ENCODE results near the gene NEUROD2.

Gene NEUROD2

GRCh38 chr17:39607057-39607850 lies 466 bp downstream of the NEUROD2 start:
- in situ Hi-C loops (cut with HindIII; ENCODE audit: low pct_ligation_motif_present, low pct_unique_long_range_greater_than_20kb, low sequenced_read_pairs) = no loop called here
- no peak for DNase-seq

GRCh38 chr17:39606434-39607056 lies 1.2 kb downstream of the NEUROD2 start:
- DNase-seq = no peak
- in situ Hi-C loops (cut with HindIII; ENCODE audit: low pct_ligation_motif_present, low pct_unique_long_range_greater_than_20kb, low sequenced_read_pairs) = no loop called here

GRCh38 chr17:39605492-39606433 lies 2.0 kb downstream of the NEUROD2 start:
- no peak for DNase-seq
- in situ Hi-C loops (cut with HindIII; ENCODE audit: low pct_ligation_motif_present, low pct_unique_long_range_greater_than_20kb, low sequenced_read_pairs) = no loop called here

GRCh38 chr17:39604911-39605491 lies 2.7 kb downstream of the NEUROD2 start:
- DNase-seq = no peak

GRCh38 chr17:39603304-39604016 lies 4.3 kb downstream of the NEUROD2 start:
- DNase-seq = no peak
- in situ Hi-C loops (cut with HindIII; ENCODE audit: low pct_ligation_motif_present, low pct_unique_long_range_greater_than_20kb, low sequenced_read_pairs) = no loop called here

More at GRCh38 chr17:39604911-39605491, 2.7 kb downstream of the NEUROD2 start:
- in situ Hi-C loops (cut with HindIII; ENCODE audit: low pct_ligation_motif_present, low pct_unique_long_range_greater_than_20kb, low sequenced_read_pairs) = no loop called here

GRCh38 chr17:39602533-39603303 lies 5.0 kb downstream of the NEUROD2 start:
- in situ Hi-C loops (cut with HindIII; ENCODE audit: low pct_ligation_motif_present, low pct_unique_long_range_greater_than_20kb, low sequenced_read_pairs) = no loop called here
- DNase-seq = no peak

- DNase-seq = no peak
- in situ Hi-C loops (cut with HindIII; ENCODE audit: low pct_ligation_motif_present, low pct_unique_long_range_greater_than_20kb, low sequenced_read_pairs) = no loop called here
Measured at GRCh38 chr17:39601758-39602532, 5.8 kb downstream of the NEUROD2 start.

- DNase-seq = no peak
- in situ Hi-C loops (cut with HindIII; ENCODE audit: low pct_ligation_motif_present, low pct_unique_long_range_greater_than_20kb, low sequenced_read_pairs) = no loop called here
Measured at GRCh38 chr17:39600997-39601597, 6.6 kb downstream of the NEUROD2 start.

- DNase-seq = no peak
- in situ Hi-C loops (cut with HindIII; ENCODE audit: low pct_ligation_motif_present, low pct_unique_long_range_greater_than_20kb, low sequenced_read_pairs) = no loop called here
Measured at GRCh38 chr17:39600288-39600996, 7.3 kb downstream of the NEUROD2 start.

- in situ Hi-C loops (cut with HindIII; ENCODE audit: low pct_ligation_motif_present, low pct_unique_long_range_greater_than_20kb, low sequenced_read_pairs) = no loop called here
- no peak for DNase-seq
Measured at GRCh38 chr17:39599665-39600231, 8.0 kb downstream of the NEUROD2 start.

- DNase-seq = no peak
- in situ Hi-C loops (cut with HindIII; ENCODE audit: low pct_ligation_motif_present, low pct_unique_long_range_greater_than_20kb, low sequenced_read_pairs) = no loop called here
Measured at GRCh38 chr17:39599004-39599664, 8.6 kb downstream of the NEUROD2 start.

- in situ Hi-C loops (cut with HindIII; ENCODE audit: low pct_ligation_motif_present, low pct_unique_long_range_greater_than_20kb, low sequenced_read_pairs) = no loop called here
- DNase-seq = no peak
Measured at GRCh38 chr17:39598630-39599003, 9.1 kb downstream of the NEUROD2 start.

- in situ Hi-C loops (cut with HindIII; ENCODE audit: low pct_ligation_motif_present, low pct_unique_long_range_greater_than_20kb, low sequenced_read_pairs) = no loop called here
- DNase-seq = no peak
Measured at GRCh38 chr17:39598047-39598481, 9.7 kb downstream of the NEUROD2 start.

GRCh38 chr17:39597372-39598046 lies 10.2 kb downstream of the NEUROD2 start:
- in situ Hi-C loops (cut with HindIII; ENCODE audit: low pct_ligation_motif_present, low pct_unique_long_range_greater_than_20kb, low sequenced_read_pairs) = no loop called here
- DNase-seq = no peak

Measured in ACHN (cell line).